ENCODE data around the gene RNF167.

The RNF167 gene

GRCh38 chr17:4939546-4939795 is 597 bp upstream of the RNF167 start (continued):
- TF ChIP-seq ZNF324 (tag by site-specific recombination; IDR thresholded peaks at IDR 0.05) (peak; percentile 69; the same call in 1 of the 2 replicates), ZNF292 (tag by site-specific recombination; IDR thresholded peaks at IDR 0.05; ENCODE audit: borderline replicate concordance, low read depth) (no peak), ZNF184 (tag by site-specific recombination; IDR thresholded peaks at IDR 0.05) (no peak)

GRCh38 chr17:4940555-4941318 is 669 bp downstream of the RNF167 start:
- H3K36me3 ChIP-seq (ENCODE audit: control insufficient read depth in 2 of 2, insufficient read depth in 1 of 2, low read length in 2 of 2): peaks cover 42 to 76% of the 10 kb centered on the region in 2 experiments
- no peaks in the 10 kb centered on the region for H3K9me3 ChIP-seq (ENCODE audit: control insufficient read depth, insufficient read depth, low read depth, low read length)
- peaks cover 13% of the 10 kb centered on the region for H3K4me1 ChIP-seq (ENCODE audit: control insufficient read depth, insufficient read depth, low read length)
- peak overlapping the region; percentile 87 for H3K4me3 ChIP-seq (ENCODE audit: low read depth, low read length)
- POLR2A ChIA-PET: interaction anchor here (0.5 to 3.4 kb wide), 24 partner anchors 10 to 897 kb away, joined by 3 to 109 read pairs (median 6); partner anchors contain the start of genes CAMTA2, ENO3, INCA1 and KIF1C
- CTCF ChIA-PET: interaction anchor here (0.6 to 3.0 kb wide), 10 partner anchors 9 to 99 kb away, joined by 3 to 20 read pairs (median 3); partner anchors contain the start of gene CHRNE
- peak; percentile 68; the same call in 1 of the 2 replicates for TF ChIP-seq GLIS2 (tag by site-specific recombination; IDR thresholded peaks at IDR 0.05)
- TF ChIP-seq ZNF600 (tag by site-specific recombination; IDR thresholded peaks at IDR 0.05): peak; percentile 55; the same call in 1 of the 2 replicates
- no peak for TF ChIP-seq ZNF292 (tag by site-specific recombination; IDR thresholded peaks at IDR 0.05; ENCODE audit: borderline replicate concordance, low read depth)
- peak; percentile 75 for TF ChIP-seq PATZ1 (tag by site-specific recombination; IDR thresholded peaks at IDR 0.05)
- peak; percentile 14; the same call in 1 of the 2 replicates for TF ChIP-seq ZNF501 (tag by site-specific recombination; IDR thresholded peaks at IDR 0.05)
- TF ChIP-seq ZNF335 (tag by site-specific recombination; conservative IDR thresholded peaks at IDR 0.05): peak; percentile 71
- TF ChIP-seq ZNF660 (tag by site-specific recombination; IDR thresholded peaks at IDR 0.05): 0 out of 2 replicates have a peak, but pooled peaks have one; percentile 1
- TF ChIP-seq ZNF473 (tag by site-specific recombination; IDR thresholded peaks at IDR 0.05): 0 out of 2 replicates have a peak, but pooled peaks have one; percentile 3
- peak; percentile 96 for TF ChIP-seq ZBTB11 (tag by site-specific recombination; conservative IDR thresholded peaks at IDR 0.05; ENCODE audit: low read depth)
- peak; percentile 23; the same call in 1 of the 2 replicates for TF ChIP-seq PRDM1 (tag by site-specific recombination; IDR thresholded peaks at IDR 0.05)
- TF ChIP-seq ZNF24 (tag by site-specific recombination; IDR thresholded peaks at IDR 0.05): no peak
- 0 out of 2 replicates have a peak, but pooled peaks have one; percentile 7 for TF ChIP-seq ZNF558 (tag by site-specific recombination; IDR thresholded peaks at IDR 0.05)
- TF ChIP-seq ZNF10 (tag by site-specific recombination; IDR thresholded peaks at IDR 0.05): 0 out of 2 replicates have a peak, but pooled peaks have one; percentile 4
- peak; percentile 95; the same call in 1 of the 2 replicates for TF ChIP-seq IKZF3 (tag by site-specific recombination; IDR thresholded peaks at IDR 0.05)
- TF ChIP-seq ZIC2 (tag by site-specific recombination; IDR thresholded peaks at IDR 0.05): peak; percentile 65
- TF ChIP-seq ZNF596 (tag by site-specific recombination; IDR thresholded peaks at IDR 0.05): no peak
- TF ChIP-seq ZNF366 (tag by site-specific recombination; conservative IDR thresholded peaks at IDR 0.05): peak; percentile 75
- no peak for TF ChIP-seq ZNF133 (tag by site-specific recombination; IDR thresholded peaks at IDR 0.05)
- 0 out of 2 replicates have a peak, but pooled peaks have one; percentile 28 for TF ChIP-seq ZNF561 (tag by site-specific recombination; IDR thresholded peaks at IDR 0.05; ENCODE audit: borderline replicate concordance)
- 0 out of 2 replicates have a peak, but pooled peaks have one; percentile 2 for TF ChIP-seq SP7 (tag by site-specific recombination; IDR thresholded peaks at IDR 0.05)
- no peak for TF ChIP-seq ZNF112 (tag by site-specific recombination; IDR thresholded peaks at IDR 0.05)
- peak overlapping the region; percentile 93 for H3K27ac ChIP-seq (ENCODE audit: extremely low read depth, low read depth, low read length)

Data from HEK293 (cell line).